Fibroblast of the aortic adventitia (primary cell): Measurements from ENCODE around the gene RPA1. TPM values are rescaled to one million over a fixed set of nuclear protein-coding genes. Genes with fewer than 3 reads are reported as not detected.

Experiments
- DNase-seq: peaks from one replicate; pipeline ENCODE4 v3.0.0-alpha.2; 2010; ENCODE audit warnings: low read depth
- H3K4me3 ChIP-seq: 2 replicates; pipeline ENCODE4 v1.5.1; 2011; ENCODE audit warnings: low read depth, mild to moderate bottlenecking, control low read depth, low read length, moderate library complexity
- CTCF ChIP-seq: IDR thresholded peaks from 2 replicates; pipeline ENCODE4 v1.5.1; 2011; ENCODE audit warnings: mild to moderate bottlenecking, low read length, control low read depth, inconsistent platforms; ENCODE audit not compliant: insufficient read depth
- total RNA-seq: library from RNA; depleted of rRNA; stranded (reverse); fragments of >200 nt; gene quantifications from 2 replicates; pipeline ENCODE4 v1.2.3, GENCODE V29; 2012; ENCODE audit warnings: low replicate concordance

RPA1 gene
- total RNA-seq: 19.3 and 41.2 TPM in 2 replicates

- H3K4me3 ChIP-seq: peak within 1 kb of the TSS; percentile 90
- peak; percentile 75 for DNase-seq
- no peak for TF ChIP-seq CTCF
Observed at GRCh38 chr17:1829592-1830257, at the start of gene RPA1, which contains the start of gene SMYD4. TSS of gene RPA1 (plus strand) at chr17:1830005. CDS start at chr17:1830094, 89 bp downstream. TSS of gene SMYD4 (minus strand) at chr17:1829902. CDS start at chr17:1827994, 1,908 bp downstream.

- H3K4me3 ChIP-seq: no peak overlapping the region
- TF ChIP-seq CTCF: no peak
- no peak for DNase-seq
Observed at GRCh38 chr17:1782171-1782567, 47.6 kb upstream of the RPA1 start.

GRCh38 chr17:1783271-1783670, 46.5 kb upstream of the RPA1 start:
- DNase-seq: peak; percentile 53
- no peak overlapping the region for H3K4me3 ChIP-seq

GRCh38 chr17:1783834-1784611, 45.8 kb upstream of the RPA1 start:
- TF ChIP-seq CTCF: peak; percentile 86
- H3K4me3 ChIP-seq: no peak overlapping the region
- peak; percentile 99 for DNase-seq

More at GRCh38 chr17:1783271-1783670, 46.5 kb upstream of the RPA1 start:
- TF ChIP-seq CTCF: no peak

- H3K4me3 ChIP-seq: no peak overlapping the region
- no peak for TF ChIP-seq CTCF
- no peak for DNase-seq
Observed at GRCh38 chr17:1785930-1786329, 43.9 kb upstream of the RPA1 start.

- TF ChIP-seq CTCF: no peak
- H3K4me3 ChIP-seq: no peak overlapping the region
- no peak for DNase-seq
Observed at GRCh38 chr17:1786708-1787107, 43.1 kb upstream of the RPA1 start.
